ENCODE data around the gene SEMA6B.
"Not testable (repeated sequence)": the region's sequence is repeated elsewhere in the genome, so short reads cannot be mapped to it uniquely, and the experiment has no call there.

SEMA6B gene

GRCh38 chr19:4559569-4559968, at the start of gene SEMA6B:
TSS of gene SEMA6B (minus strand) at chr19:4559684. CDS start at chr19:4558457, 1,227 bp downstream.
- DNase-seq (ENCODE audit: low read depth) = no peak

GRCh38 chr19:4606921-4607678, 47.6 kb upstream of the SEMA6B start:
- DNase-seq (ENCODE audit: low read depth) = no peak

- no peak for DNase-seq (ENCODE audit: low read depth)
Measured at GRCh38 chr19:4606181-4606580, 46.7 kb upstream of the SEMA6B start.

- DNase-seq (ENCODE audit: low read depth) = no peak
Measured at GRCh38 chr19:4604912-4605311, 45.4 kb upstream of the SEMA6B start.

- DNase-seq (ENCODE audit: low read depth) = no peak
Measured at GRCh38 chr19:4602915-4603314, 43.4 kb upstream of the SEMA6B start.

- no peak for DNase-seq (ENCODE audit: low read depth)
Measured at GRCh38 chr19:4602173-4602788, 42.8 kb upstream of the SEMA6B start.

GRCh38 chr19:4600893-4601292, 41.4 kb upstream of the SEMA6B start:
- DNase-seq (ENCODE audit: low read depth) = no peak

- DNase-seq (ENCODE audit: low read depth) = no peak
Measured at GRCh38 chr19:4600082-4600481, 40.6 kb upstream of the SEMA6B start.

GRCh38 chr19:4598712-4599111, 39.2 kb upstream of the SEMA6B start:
- no peak for DNase-seq (ENCODE audit: low read depth)

- DNase-seq (ENCODE audit: low read depth) = no peak
Measured at GRCh38 chr19:4597975-4598671, 38.6 kb upstream of the SEMA6B start.

GRCh38 chr19:4597278-4597974, 37.9 kb upstream of the SEMA6B start:
- DNase-seq (ENCODE audit: low read depth) = no peak

GRCh38 chr19:4596033-4596904, 36.8 kb upstream of the SEMA6B start:
- DNase-seq (ENCODE audit: low read depth) = no peak

GRCh38 chr19:4595158-4595557, 35.7 kb upstream of the SEMA6B start:
- not testable (repeated sequence) for DNase-seq (ENCODE audit: low read depth)

- no peak for DNase-seq (ENCODE audit: low read depth)
Measured at GRCh38 chr19:4594201-4594600, 34.7 kb upstream of the SEMA6B start.

GRCh38 chr19:4593409-4593851, 33.9 kb upstream of the SEMA6B start:
- DNase-seq (ENCODE audit: low read depth) = no peak

GRCh38 chr19:4592445-4592844, 33.0 kb upstream of the SEMA6B start:
- no peak for DNase-seq (ENCODE audit: low read depth)

- DNase-seq (ENCODE audit: low read depth) = no peak
Measured at GRCh38 chr19:4591320-4591719, 31.8 kb upstream of the SEMA6B start.

- no peak for DNase-seq (ENCODE audit: low read depth)
Measured at GRCh38 chr19:4590559-4590958, 31.1 kb upstream of the SEMA6B start.

GRCh38 chr19:4589579-4590410, 30.3 kb upstream of the SEMA6B start:
- no peak for DNase-seq (ENCODE audit: low read depth)

- DNase-seq (ENCODE audit: low read depth) = no peak
Measured at GRCh38 chr19:4588291-4588761, 28.8 kb upstream of the SEMA6B start.

All from stimulated activated CD8-positive, alpha-beta memory T cell treated with anti-CD3 and anti-CD28 coated beads, Interleukin-12 subunit alpha, Interleukin-12 subunit beta, amount 100 ng/mL, for 4 hours (primary cell).